Epithelial cell of esophagus (primary cell): ENCODE data around the gene PDE4A.

Experiments used
- DNase-seq: peaks from one replicate; pipeline ENCODE4 v3.0.0; 2010; ENCODE audit warnings: low read depth
- H3K4me3 ChIP-seq: 2 replicates; pipeline ENCODE4 v1.5.1; 2011; ENCODE audit warnings: mild to moderate bottlenecking, low read length, control low read depth
- CTCF ChIP-seq: IDR thresholded peaks from 2 replicates; pipeline ENCODE4 v1.5.1; 2011; ENCODE audit warnings: low read depth, mild to moderate bottlenecking, low read length, control low read depth, inconsistent platforms; ENCODE audit not compliant: insufficient read depth; ENCODE audit errors: missing control alignments

The PDE4A gene

GRCh38 chr19:10501971-10502523, 81.7 kb downstream of the PDE4A start:
- no peak for TF ChIP-seq CTCF
- H3K4me3 ChIP-seq = peak overlapping the region; percentile 89
- DNase-seq = peak; percentile 19

DNA sequence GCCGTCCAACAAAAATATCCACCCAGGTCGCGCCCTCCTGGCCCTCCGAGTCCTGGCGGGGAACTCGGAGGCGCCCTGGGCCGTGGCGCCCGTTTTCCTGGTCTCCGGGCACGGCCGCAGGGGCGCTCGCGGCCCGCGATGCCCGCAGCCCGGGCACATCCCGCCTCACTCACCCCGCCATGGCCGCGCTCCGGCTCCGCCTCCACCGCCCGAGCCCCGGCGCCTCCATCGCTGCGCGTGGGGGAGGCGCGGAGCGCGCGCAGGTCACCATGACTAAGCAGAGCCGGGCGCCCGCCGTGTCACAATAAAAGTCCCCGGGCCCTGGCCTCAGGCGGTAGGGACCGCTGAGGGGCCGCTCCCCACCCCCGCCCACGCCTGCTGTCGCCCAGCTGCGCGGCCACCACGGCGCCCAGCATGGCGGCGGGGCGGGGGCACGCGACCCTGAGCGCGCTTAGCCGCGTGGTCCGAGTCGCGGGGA, 82.2 kb downstream of the PDE4A start:
- peak; percentile 87 for DNase-seq
- peak overlapping the region; percentile 89 for H3K4me3 ChIP-seq
- no peak for TF ChIP-seq CTCF

DNA sequence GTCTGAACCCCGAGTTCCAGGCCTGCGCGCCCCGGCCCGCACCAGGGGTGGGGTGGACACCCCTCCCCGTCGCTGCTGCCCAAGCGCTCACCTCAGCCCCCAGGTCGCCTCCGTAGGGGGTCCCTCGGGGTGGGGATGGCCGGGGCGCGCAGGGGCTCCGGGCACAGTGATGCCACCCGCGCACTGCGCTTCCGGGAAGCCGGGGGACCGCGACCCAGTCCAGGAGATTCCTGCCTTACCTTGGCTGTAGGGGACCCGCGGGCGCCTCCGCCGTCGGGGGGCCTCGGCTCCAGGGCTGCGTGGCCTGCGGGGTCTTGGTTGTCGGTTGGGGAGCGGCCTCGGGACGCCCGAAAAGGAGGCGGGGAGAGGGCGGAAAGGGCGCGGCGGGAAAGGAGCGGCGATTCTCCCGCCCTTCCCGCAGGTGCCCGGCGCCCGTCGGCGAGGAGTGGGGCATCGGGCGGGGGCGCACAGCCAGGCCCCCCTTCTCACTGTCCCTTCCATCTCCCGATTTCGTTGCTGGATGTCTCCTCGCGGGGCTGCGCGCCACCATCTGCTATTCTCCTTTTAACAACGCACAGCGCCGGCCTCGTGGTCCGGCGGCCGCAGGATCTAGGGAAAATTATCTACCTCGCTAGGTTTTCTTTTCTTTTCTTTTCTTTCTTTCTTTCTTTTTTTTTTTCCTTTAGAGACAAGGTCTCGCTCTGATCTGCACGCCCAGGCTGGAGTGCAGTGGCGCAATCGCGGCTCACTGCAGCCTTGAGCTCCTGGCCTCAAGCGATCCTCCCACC, 82.9 kb downstream of the PDE4A start, which contains the start of gene KEAP1:
TSS of gene KEAP1 (minus strand) at position 355 of the 788 bp plus-strand sequence. CDS start 3,323 bp downstream, outside the sequence.
- TF ChIP-seq CTCF = no peak
- DNase-seq = peak; percentile 22
- H3K4me3 ChIP-seq = peak within 1 kb of the TSS; percentile 89

- TF ChIP-seq CTCF = peak; percentile 94
- H3K4me3 ChIP-seq = no peak overlapping the region
- DNase-seq = peak; percentile 83
Measured at GRCh38 chr19:10505583-10506229, 85.4 kb downstream of the PDE4A start.

- no peak for TF ChIP-seq CTCF
- no peak for DNase-seq
- H3K4me3 ChIP-seq = no peak overlapping the region
Measured at GRCh38 chr19:10508036-10508435, 87.7 kb downstream of the PDE4A start.

- TF ChIP-seq CTCF = no peak
- no peak overlapping the region for H3K4me3 ChIP-seq
- DNase-seq = peak; percentile 81
Measured at GRCh38 chr19:10508707-10509106, 88.4 kb downstream of the PDE4A start.
